GM12878 (cell line): Measurements from ENCODE around the gene TPR. TPM values are rescaled to one million over a fixed set of nuclear protein-coding genes. Genes with fewer than 3 reads are reported as not detected.

Experiments
- BCL11A ChIP-seq: IDR thresholded peaks from 2 replicates; pipeline ENCODE4 v1.6.1; 2011; ENCODE audit warnings: low read depth, low read length
- BHLHE40 ChIP-seq, 2 experiments: fragments of 450-650 bp in 1 of 2; IDR thresholded peaks; 2 replicates each; pipeline ENCODE4 v1.6.1; 2011 to 2017; ENCODE audit warnings: low read depth in 2 of 2, borderline replicate concordance in 1 of 2, improper control_type of control experiment in 1 of 2, low read length in 1 of 2, mild to moderate bottlenecking in 1 of 2
- BMI1 ChIP-seq: fragments of 450-650 bp; IDR thresholded peaks from 2 replicates; pipeline ENCODE4 v1.6.1; 2016; ENCODE audit warnings: mild to moderate bottlenecking, moderate library complexity, borderline replicate concordance
- ETV6 ChIP-seq, 2 experiments: fragments of 450-650 bp in 1 of 2; IDR thresholded peaks in 1 of 2; conservative IDR thresholded peaks in 1 of 2; 2 replicates each; pipeline ENCODE4 v1.6.1; 2014; ENCODE audit warnings: antibody characterized with exemption in 1 of 2, borderline replicate concordance in 1 of 2, low read depth in 1 of 2, mild to moderate bottlenecking in 1 of 2, moderate library complexity in 1 of 2
- FOXK2 ChIP-seq: fragments of 450-650 bp; IDR thresholded peaks from 2 replicates; pipeline ENCODE4 v1.6.1; 2017; ENCODE audit warnings: mild to moderate bottlenecking, moderate library complexity
- IRF3 ChIP-seq: fragments of 450-650 bp; IDR thresholded peaks from 2 replicates; pipeline ENCODE4 v1.6.1; 2014; ENCODE audit warnings: mild to moderate bottlenecking
- IRF4 ChIP-seq: IDR thresholded peaks from 2 replicates; pipeline ENCODE4 v1.6.1; 2011; ENCODE audit warnings: low read depth, low read length
- LARP7 ChIP-seq: fragments of 450-650 bp; IDR thresholded peaks from 2 replicates; pipeline ENCODE4 v1.6.1; 2017; ENCODE audit warnings: mild to moderate bottlenecking
- MTA2 ChIP-seq: fragments of 450-650 bp; IDR thresholded peaks from 2 replicates; pipeline ENCODE4 v1.6.1; 2016; ENCODE audit warnings: low read depth, mild to moderate bottlenecking, moderate library complexity
- MYB ChIP-seq: fragments of 150-350 bp; IDR thresholded peaks from 2 replicates; pipeline ENCODE4 v1.6.1; 2014; ENCODE audit warnings: mild to moderate bottlenecking, low read depth, low read length, borderline replicate concordance
- PKNOX1 ChIP-seq: fragments of 450-650 bp; IDR thresholded peaks from 2 replicates; pipeline ENCODE4 v1.6.1; 2016; ENCODE audit warnings: mild to moderate bottlenecking
- RAD21 ChIP-seq: IDR thresholded peaks from 2 replicates; pipeline ENCODE4 v1.6.1; 2011; ENCODE audit warnings: mild to moderate bottlenecking, low read depth, low read length, moderate library complexity; ENCODE audit not compliant: insufficient read depth
- REST ChIP-seq: IDR thresholded peaks from 2 replicates; pipeline ENCODE4 v1.6.1; 2012; ENCODE audit warnings: mild to moderate bottlenecking, low read depth, low read length
- TCF12 ChIP-seq: IDR thresholded peaks from 2 replicates; pipeline ENCODE4 v1.6.1; 2011; ENCODE audit warnings: low read depth, mild to moderate bottlenecking, low read length
- TCF3 ChIP-seq: IDR thresholded peaks from 2 replicates; pipeline ENCODE4 v1.6.1; 2012; ENCODE audit warnings: low read depth, mild to moderate bottlenecking, low read length, borderline replicate concordance; ENCODE audit not compliant: insufficient read depth
- USF1 ChIP-seq: IDR thresholded peaks from 2 replicates; pipeline ENCODE4 v1.6.1; 2011; ENCODE audit warnings: borderline replicate concordance, low read depth, mild to moderate bottlenecking, moderate library complexity, mixed read lengths, low read length; ENCODE audit not compliant: insufficient read depth; ENCODE audit errors: extremely low read length
- WRNIP1 ChIP-seq: IDR thresholded peaks from 2 replicates; pipeline ENCODE4 v1.6.1; 2011; ENCODE audit warnings: low read depth, low read length, improper control_type of control experiment, borderline replicate concordance
- ZBED1 ChIP-seq: IDR thresholded peaks from 2 replicates; pipeline ENCODE4 v1.6.1; 2016; ENCODE audit warnings: borderline replicate concordance
- ZNF24 ChIP-seq: fragments of 450-650 bp; IDR thresholded peaks from 2 replicates; pipeline ENCODE4 v1.6.1; 2017; ENCODE audit warnings: antibody characterized with exemption, mild to moderate bottlenecking
- polyA plus RNA-seq, 11 experiments: library from polyadenylated mRNA; depleted of rRNA in 4 of 11; unstranded in 6 of 11; stranded (reverse) in 5 of 11; fragments of >200 nt; fragmentation: Nextera tagmentation in 4 of 11; fragmentation: Illumina TruSeq in 1 of 11; extraction: Ambion mirVana in 4 of 11; extraction: Trizol in 1 of 11; gene quantifications; 1 replicate in 1 of 11; 2 replicates in 10 of 11; pipeline versions ENCODE4 v1.2.1 to v1.2.3, GENCODE V29; 2011 to 2016; ENCODE audit warnings: inconsistent platforms in 2 of 11, missing spikeins in 2 of 11, low read depth in 1 of 11
- total RNA-seq, 4 experiments: library from RNA; depleted of rRNA in 3 of 4; stranded (reverse); fragments of >200 nt in 3 of 4; fragmentation: Illumina TruSeq in 1 of 4; extraction: Trizol in 1 of 4; gene quantifications; 2 replicates each; pipeline versions ENCODE4 v1.2.1 to v1.2.3, GENCODE V29; 2013 to 2021

Gene TPR
- total and polyA plus RNA-seq, 10 of the 15 experiments (the other 5 are each of a cell fraction or from before 2014, with no cell fraction given), result 30.9 to 122 (median 92.2) TPM

- TF ChIP-seq WRNIP1 (no peak), IRF3 (no peak), BHLHE40 (IDR thresholded peaks at IDR 0.05; ENCODE audit: borderline replicate concordance in 1 of 2, low read depth in 2 of 2, low read length in 1 of 2) (no peak), PKNOX1 (no peak), IRF4 (no peak), REST (no peak), USF1 (no peak), BCL11A (no peak), TCF3 (no peak), MTA2 (no peak), MYB (no peak), FOXK2 (no peak), ETV6 (conservative IDR thresholded peaks at IDR 0.05 in 1 of 2, IDR thresholded peaks at IDR 0.05 in 1 of 2; ENCODE audit: borderline replicate concordance in 1 of 2, low read depth in 1 of 2) (no peak), LARP7 (peak; percentile 34), RAD21 (no peak), ZNF24 (no peak), BMI1 (no peak), ZBED1 (no peak; the same call in 1 of the 2 replicates), TCF12 (no peak)
Observed at GRCh38 chr1:186374303-186375151, 526 bp downstream of the TPR start (continued).
